Measurements from ENCODE around the gene CACNA1E. TPM values are rescaled to one million over a fixed set of nuclear protein-coding genes. Genes with fewer than 3 reads are reported as not detected.
"Not testable (repeated sequence)": the region's sequence is repeated elsewhere in the genome, so short reads cannot be mapped to it uniquely, and the experiment has no call there.

Gene CACNA1E
- total RNA-seq, 2 donors from 2014 or later, result 0.37 to 0.43 TPM

DNA sequence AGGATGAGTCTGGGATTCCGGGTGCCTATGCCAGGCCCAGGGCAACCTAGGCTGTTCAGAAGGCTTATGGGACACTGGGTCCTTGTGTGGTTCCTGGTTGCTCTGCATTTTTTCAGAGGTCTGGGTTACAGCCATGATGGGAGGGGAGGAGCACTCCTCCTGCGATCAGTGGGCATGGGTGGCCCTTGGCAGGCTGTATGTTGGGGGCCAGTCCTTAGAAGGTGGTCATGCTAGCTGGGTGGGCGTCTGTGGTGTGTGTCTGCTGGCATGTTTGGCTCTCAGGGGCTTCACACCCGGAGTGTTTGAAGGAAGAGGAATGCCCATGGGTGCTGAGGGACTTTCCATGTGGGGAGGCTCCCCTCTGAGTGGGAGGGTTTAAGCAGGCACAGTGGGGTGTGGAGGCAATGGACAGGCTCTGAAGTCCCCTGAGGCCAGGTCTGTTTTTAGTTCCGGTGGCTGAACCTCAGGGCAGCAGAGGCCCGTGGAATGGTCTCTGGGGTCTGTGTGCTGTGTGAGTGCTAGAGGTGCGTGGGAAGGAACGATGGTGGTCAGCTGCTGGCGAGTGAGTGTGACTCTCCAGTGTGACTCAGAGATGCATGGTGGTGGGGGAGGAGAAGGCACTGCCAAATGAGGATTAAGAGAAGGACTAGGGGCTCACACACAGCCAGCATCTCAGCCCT, 25.3 kb downstream of the CACNA1E start:
- no peak for DNase-seq (ENCODE audit: low spot score)
- intact Hi-C loops (cut with DNase I), result no loop called here

DNA sequence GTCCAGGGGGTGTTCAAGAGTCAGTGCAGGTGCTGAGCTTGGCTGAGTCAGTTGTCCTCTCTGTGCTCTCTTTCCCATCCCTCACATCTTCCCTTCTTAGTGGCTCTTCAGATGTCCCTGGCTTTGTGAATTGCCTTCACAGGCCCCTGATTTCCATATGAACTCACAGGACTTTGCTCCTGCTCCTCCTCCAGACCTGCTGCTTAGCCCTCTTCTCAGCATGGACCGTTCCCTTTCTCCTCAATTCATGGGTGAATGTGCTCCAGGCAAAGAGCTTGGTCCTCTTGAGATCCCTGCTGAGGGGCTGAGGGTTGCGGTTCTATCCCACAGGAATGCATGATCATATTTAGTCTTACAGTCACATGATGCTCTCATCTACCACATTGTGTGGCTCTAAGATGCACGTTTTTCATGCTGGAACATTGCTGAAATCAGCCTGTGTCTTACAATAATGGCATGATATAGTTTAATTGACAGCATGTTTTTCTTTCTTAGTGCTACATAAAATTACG, 30.5 kb downstream of the CACNA1E start:
- DNase-seq (ENCODE audit: low spot score), result no peak
- intact Hi-C loops (cut with DNase I), result no loop called here

DNA sequence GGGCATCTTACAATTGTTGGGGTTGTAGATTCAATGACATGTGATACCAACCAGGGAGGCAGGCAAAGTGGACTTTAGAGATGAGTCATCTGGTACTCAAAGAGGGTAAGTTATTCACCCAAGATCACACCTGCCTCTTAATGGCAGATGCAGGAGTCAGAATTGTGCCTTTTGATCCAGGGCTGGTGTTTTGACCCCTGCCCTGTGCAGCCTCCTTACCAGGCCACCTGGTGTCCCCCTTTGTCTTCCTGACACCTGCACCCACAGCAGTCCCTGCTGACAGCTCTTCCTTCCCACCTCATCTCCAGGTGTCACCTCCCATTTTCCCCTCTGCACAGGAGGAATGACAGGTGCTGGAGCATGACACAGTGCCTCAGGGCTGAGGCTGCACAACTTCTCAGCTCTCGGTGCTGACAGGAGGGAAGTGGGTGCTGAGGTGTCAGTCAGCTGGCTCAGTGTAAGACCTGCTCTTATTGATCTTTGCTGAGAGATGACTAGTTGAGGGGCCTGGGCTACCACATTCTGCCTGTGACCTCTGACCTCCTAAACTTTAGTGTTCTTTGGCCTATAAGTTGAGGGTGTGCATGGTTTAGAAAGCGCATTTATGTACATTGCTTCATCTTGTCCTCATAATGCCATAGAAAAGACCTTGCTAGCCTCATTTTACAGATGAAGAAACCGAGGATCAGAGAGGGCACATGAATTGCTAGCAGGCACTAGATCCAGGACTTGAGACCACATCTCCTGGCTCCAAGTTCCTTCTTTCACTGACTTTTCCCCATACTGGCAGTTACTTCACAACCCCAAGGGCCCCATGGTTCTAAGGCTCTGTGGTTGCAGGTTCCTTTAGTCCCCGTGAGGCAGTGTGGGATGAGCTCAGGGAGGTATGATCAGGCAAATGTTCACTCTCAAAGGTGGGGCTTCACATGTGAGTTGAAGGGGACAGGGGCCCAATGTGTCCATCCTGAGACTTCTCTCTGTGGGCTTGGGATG, 31.3 kb downstream of the CACNA1E start:
- DNase-seq (ENCODE audit: low spot score), result no peak
- intact Hi-C loops (cut with DNase I), result no loop called here

DNA sequence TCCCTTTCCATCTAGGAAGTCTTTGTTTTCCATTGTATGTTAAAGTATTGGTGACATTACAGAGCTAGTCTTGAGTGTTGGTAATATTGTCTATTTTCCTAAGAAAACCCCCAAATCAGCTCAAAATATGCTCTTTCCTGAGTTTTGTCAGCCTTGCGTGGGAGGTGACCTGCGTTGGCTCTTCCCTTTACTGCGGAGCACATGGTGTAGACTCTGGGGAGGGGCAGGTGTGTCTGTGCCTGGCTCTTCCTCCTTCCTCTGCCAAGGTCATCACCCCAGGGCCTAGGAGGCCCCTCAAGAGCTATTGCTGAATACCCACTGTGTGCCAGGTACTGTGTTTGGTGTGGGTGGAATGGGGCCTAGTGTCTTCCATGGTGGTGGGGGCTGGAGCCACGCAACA, 33.4 kb downstream of the CACNA1E start:
- no peak for DNase-seq (ENCODE audit: low spot score)
- intact Hi-C loops (cut with DNase I), result no loop called here

DNA sequence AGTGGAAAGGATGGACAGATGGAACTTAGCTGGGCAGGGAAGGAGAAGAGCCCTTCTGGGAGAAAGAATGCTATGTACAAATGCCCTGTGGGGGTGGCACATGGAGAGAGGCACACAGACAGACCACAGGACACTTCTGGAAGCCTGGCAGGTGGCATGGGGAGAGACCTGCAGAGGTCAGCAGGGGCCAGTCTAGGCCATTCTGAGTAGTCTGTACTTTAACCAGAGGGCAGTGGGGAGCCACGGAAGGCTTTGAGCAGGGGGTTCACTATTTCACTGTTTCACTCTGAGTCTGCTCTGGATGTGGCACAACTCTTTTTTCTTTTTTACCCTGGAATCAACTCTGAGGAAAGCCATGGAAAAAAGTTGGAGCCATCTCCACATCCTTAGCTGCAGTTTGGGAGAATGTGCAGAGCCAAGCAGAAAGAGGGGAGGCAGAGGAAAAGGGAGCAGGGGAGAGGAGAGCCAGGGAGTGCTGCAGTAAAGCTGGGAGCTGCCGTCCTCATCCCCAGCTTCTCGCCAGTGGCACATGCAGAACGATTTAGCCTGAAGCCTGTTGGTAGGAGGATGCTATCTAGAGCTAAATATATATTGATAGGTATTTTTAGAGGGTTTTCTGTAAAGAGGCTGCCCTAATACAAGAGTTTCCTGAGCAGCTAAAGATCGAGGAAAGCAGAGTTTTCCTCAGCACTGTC, 34.0 kb downstream of the CACNA1E start:
- intact Hi-C loops (cut with DNase I), result no loop called here
- no peak for DNase-seq (ENCODE audit: low spot score)

DNA sequence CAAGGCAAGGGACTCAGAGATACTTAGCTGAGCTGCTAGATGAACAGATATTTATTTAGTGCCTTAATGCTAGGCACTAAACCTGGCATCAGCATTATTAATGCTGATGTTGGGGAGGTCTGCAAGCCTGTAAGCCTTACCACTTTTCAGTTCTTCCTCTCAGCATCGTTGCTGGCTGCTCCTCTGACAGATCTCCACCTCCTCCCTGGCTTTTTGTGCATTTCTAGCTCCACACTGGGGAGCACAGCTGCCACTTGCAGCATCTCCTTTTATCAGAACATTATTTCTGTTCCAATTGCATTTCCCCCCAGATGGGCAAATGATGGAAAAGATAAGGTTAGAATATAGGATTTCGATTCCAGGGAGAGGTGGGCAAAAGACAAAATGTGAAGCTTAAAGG, 34.8 kb downstream of the CACNA1E start:
- intact Hi-C loops (cut with DNase I), result no loop called here
- no peak for DNase-seq (ENCODE audit: low spot score)

DNA sequence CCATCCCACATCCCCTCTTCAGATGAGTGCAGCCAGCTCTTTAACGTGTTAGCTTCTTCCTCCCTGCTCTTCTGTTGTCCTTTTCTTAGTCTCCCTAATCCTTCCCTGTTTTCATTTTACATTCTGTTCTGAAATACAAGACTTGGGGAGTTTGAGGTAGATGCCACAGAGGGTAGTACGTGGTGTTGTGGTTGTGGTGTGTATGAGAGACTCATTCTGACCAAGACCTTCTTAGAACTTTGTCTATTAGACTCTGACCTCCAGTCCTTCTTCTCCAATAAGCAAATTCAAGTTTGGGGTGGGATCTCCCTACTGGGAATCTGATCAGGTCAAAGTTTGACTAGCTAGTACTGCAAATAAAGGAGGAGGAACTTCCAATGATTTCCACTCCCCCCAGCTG, 39.5 kb downstream of the CACNA1E start:
- intact Hi-C loops (cut with DNase I), result no loop called here

DNA sequence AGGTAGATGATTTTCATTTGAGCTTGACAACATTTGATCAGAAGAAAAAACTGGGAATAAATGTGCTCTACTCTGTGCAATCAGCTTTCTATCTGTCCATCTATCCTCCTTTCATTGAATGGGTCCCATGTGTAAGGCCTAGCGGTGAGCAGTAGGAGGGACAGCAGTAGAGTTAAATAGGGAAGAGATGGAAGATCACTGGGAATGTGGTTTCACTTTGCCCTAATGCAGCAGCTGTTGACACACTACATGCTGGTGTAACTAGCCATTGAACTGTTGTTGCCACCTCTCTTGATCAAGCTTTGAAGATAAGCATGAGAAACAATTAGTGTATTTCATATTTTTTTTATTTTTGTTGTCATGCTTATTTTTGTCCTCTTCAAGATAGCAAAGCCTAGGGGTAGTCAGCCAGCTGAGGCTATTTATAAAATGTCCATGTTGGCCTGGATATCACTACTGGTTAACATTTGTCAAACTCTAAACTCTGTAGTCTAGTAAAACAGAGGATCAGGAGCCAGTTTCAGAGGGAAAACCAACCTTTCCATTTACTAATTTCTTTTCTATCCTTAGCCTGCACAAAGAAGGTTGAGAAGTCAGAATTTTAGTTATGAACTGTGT, 41.9 kb downstream of the CACNA1E start:
- no peak for DNase-seq (ENCODE audit: low spot score)
- intact Hi-C loops (cut with DNase I), result no loop called here

More for the DNA sequence above, 39.5 kb downstream of the CACNA1E start:
- DNase-seq (ENCODE audit: low spot score), result no peak

DNA sequence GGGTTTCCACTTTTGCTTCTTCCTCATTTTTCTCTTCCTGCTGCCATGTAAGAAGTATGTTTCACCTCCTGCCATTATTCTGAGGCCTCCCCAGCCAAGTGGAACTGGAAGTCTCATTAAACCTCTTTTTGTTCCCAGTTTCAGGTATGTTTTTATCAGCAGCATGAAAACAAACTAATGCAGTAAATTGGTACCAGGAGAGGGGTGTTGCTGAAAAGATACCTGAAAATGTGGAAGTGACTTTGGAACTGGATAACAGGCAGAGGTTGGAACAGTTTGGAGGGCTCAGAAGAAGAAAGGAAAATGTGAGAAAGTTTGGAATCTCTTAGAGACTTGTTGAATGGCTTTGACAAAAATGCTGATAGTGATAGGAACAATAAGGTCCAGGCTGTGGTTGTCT, 44.9 kb downstream of the CACNA1E start:
- intact Hi-C loops (cut with DNase I); DNase-seq (ENCODE audit: low spot score): not testable (repeated sequence)

DNA sequence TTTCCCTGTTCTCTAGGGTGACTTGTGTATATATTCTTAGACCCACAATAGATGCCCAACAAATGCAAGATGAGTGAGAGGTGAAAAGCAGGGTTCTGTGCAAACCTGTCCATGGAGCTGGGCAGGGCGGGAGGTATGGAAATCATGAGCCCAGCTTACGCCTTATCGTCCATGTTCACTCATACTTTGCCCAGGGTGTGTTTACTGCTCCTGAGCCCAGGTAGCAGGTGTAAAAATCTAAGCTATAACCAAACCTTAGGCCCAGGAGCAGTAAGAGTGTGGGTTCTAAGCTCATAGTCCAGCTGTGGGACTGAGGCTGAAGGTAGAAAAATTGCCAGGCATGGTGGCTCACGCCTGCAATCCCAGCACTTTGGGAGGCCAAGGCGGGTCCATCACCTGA, 48.1 kb downstream of the CACNA1E start:
- no peak for DNase-seq (ENCODE audit: low spot score)
- intact Hi-C loops (cut with DNase I), result no loop called here

DNA sequence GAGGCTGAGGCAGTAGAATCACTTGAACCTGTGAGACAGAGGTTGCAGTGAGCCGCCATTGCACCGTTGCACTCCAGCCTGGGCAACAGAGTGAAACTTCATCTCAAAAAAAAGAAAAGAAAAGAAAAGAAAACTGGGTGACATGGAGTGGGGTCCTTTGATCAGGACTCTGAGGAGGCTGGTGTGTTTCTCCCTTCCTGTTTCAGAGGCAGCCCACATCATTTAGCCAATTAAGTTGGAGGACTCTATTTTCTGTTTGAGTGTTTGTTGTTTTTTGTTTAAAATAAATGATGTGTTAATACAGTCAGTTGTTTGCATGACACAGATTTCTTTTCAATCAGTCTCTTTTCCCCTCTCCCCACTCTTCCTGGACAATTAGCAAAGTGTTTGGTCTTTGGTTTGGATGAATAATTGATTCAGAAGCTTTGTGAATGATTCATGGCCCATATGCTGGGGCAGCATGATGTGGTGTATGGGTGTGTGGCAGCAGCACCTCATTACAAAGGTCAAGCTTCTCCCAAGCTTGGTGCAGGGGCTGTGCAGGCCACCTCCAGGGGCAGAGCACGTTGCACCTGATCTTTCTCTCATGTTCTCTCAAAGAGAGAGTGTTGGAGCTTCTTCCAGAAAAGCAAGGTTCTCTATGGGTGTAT, 48.8 kb downstream of the CACNA1E start:
- no peak for DNase-seq (ENCODE audit: low spot score)
- intact Hi-C loops (cut with DNase I), result no loop called here

DNA sequence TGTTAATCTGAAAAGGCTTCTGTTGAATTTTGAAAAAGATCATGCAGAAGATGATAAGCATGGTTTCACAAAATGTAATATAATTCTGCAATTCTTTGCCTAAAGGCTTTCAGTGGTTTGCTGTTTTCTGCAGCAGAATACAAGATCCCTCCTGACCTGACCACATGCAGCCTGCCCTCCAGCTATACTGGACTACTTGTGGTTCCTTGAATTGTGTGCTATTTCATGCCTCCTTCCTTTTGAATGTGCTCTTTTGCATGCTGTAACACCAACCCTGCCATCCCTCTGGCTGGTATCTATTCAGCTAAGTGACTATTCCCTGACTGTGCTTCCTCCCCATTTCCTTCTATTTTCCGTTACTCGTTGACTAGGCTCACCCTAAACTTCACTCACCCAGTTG, 55.5 kb downstream of the CACNA1E start:
- DNase-seq (ENCODE audit: low spot score), result no peak
- intact Hi-C loops (cut with DNase I), result no loop called here

DNA sequence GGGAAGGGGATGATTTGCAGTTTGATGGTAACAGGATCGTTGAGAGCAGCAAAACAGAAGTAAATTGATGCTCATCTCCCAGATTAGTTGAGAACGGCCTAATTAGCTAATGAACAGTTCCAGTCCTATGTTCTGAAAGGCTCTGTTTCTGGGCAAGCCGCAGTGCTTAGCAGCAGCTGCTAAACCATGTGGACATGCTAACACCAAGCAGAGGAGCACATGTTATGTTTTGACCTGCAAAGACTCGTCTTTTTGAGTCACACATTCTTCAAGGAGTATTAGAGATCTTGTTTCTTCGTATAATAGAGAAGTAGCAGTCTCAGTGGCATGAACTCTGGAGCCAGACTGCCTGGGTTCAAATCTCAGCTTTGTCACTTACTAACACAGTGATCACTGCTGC, 58.1 kb downstream of the CACNA1E start:
- intact Hi-C loops (cut with DNase I), result no loop called here
- no peak for DNase-seq (ENCODE audit: low spot score)

DNA sequence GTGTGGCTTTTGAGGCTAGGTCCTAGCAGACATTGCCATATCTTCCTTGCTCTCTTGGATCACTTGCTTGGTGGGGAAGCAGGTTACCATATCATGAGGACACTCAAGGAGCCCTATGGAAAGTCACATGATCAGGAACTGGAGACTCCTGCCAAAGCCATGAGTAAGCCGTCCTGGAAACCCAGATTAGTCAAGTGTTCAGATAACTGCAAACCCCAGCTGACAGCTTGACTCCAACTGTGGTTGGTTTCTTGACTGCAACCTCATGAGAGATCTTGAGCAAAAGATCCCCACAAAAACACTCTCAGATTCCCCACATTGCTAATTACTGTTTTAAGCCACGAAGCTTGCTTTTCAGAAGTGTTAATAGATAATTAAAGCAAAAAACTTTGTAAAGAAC, 58.6 kb downstream of the CACNA1E start:
- intact Hi-C loops (cut with DNase I), result no loop called here
- no peak for DNase-seq (ENCODE audit: low spot score)

DNA sequence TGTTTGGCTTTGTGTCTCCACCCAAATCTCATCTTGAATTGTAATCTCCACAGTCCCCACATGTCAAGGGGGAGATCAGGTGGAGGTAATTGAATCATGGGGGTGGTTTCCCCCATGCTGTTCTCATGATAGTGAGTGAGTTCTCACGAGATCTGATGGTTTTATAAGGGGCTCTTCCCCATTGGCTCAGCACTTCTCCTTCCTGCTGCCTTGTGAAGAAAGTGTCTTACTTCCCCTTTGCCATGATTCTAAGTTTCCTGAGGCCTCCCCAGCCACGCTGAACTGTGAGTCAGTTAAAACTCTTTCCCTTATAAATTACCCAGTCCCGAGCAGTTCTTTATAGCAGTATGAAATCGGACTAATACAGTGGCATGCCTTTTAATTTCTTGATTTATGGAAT, 59.1 kb downstream of the CACNA1E start:
- intact Hi-C loops (cut with DNase I); DNase-seq (ENCODE audit: low spot score): not testable (repeated sequence)

DNA sequence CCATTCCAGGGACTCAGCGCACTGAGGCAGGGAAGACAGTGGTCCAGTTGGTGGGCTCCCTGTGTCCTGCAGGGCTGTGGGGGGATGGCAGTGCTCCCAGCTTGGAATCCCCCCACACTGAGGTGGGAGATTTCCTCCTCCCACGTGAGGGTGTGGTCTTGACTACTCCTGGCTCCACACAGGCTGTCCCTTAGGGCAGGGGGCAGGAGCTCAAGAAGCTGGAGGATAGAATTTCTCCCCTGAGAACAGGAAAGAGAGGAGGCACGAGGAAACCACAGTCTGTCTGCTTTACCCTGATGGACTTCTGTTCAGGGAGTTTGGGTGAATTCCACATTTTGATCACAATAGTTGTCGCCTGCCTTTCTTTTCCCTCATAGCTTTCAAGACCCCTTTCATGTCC, 62.1 kb downstream of the CACNA1E start:
- intact Hi-C loops (cut with DNase I), result no loop called here
- DNase-seq (ENCODE audit: low spot score), result no peak

DNA sequence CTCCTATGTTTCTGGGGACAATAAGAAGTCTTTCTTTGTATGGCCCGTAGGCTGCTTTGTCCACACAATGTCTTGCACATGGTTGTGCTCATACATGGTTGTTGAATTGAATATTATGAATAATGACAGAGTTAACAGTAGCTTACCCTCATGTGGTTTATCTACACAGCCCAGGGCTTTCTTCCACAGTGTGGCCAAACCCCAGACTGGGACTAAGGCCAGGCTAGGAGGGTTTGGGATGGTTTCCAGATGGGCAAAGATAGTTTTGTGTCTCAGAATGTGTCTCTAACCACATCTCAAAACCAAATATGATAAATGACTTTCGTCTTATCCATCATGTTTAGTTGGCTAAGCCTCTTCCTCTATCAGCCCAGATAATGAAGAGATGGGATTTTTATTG, 65.2 kb downstream of the CACNA1E start:
- DNase-seq (ENCODE audit: low spot score), result no peak
- intact Hi-C loops (cut with DNase I), result no loop called here

DNA sequence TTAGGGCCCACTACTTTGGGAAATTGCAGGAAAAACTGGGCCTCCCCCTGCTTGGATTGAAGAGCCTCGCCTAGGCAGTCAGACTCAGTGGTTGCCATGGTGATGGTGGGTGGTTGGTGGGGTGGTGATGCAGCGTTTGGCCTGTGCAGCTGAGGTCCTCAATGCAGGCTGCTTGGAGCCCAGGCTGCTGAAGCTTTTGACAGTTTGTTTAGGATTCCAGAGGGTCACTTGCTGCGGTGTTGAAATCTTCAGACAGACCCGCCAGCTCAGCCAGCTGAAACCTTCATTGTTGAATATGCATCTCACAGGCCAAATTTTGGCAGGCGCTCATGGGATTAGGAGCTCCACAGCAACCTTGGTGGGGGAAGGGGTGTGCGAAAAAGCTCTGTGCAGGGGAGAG, 67.9 kb downstream of the CACNA1E start:
- DNase-seq (ENCODE audit: low spot score), result no peak
- intact Hi-C loops (cut with DNase I), result no loop called here

DNA sequence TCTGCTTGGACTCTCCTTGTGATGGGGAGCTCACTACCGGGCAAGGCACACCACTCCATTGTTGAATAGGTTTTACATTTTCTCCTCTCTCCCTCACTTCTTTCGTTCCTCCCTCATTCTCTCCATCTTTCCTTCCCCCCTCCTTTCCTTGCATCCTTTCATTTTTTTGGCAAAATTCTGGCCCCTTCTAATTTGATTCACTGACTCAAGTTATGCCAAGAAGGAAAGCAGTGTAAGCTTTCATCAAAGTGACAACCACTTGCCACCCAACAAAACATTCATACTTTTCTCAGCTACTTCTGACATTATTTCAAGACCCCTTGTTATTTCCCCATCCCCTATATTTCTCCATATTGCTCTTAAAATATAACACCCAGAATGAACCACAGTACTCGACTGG, 68.4 kb downstream of the CACNA1E start:
- DNase-seq (ENCODE audit: low spot score), result no peak
- intact Hi-C loops (cut with DNase I), result no loop called here
